Measurements from ENCODE around the gene TSPO2. TPM values are rescaled to one million over a fixed set of nuclear protein-coding genes. Genes with fewer than 3 reads are reported as not detected.

TSPO2 gene
- total and polyA plus RNA-seq, 2 of the 4 experiments (the other 2 are of a cell fraction): not detected

DNA sequence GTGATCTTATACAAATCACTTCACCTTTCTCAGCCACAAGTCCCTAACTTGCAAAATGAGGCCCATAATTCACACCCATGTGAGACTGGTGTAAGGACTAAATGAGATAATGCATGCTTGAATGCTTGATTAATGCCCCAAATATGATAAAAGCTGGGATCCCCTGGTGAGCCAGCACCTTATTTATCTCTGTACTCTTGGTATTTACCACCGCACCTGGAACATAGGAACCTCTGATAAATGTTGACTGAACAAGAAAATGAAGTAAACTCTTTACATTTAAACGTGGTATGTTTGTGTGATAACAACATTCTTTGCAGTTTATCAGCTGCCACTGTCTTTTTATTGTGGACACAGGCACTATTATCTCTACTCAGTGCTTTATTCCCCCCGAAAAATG is 8.3 kb downstream of the TSPO2 start:
- Histone ChIP-seq H3K9me1 (ENCODE audit: insufficient read depth, low read length) (0 out of 2 replicates have a peak, but pooled peaks cover 4% of the 10 kb centered on the region), H3K56ac (ENCODE audit: extremely low read depth, insufficient read depth, low read length) (no peak overlapping the region), H4K91ac (ENCODE audit: insufficient read depth, low read depth, low read length) (no peak overlapping the region), H2AK9ac (replicated peaks; ENCODE audit: low read depth, low read length, poor library complexity) (no peak overlapping the region), H3K4me2 (ENCODE audit: low read depth, low read length) (no peak overlapping the region), H2BK15ac (ENCODE audit: low read depth, low read length) (no peak overlapping the region), H3K27me3 (ENCODE audit: control insufficient read depth, insufficient read depth, low read length) (peaks cover 16% of the 10 kb centered on the region), H3K18ac (ENCODE audit: low read depth, low read length) (no peak overlapping the region), H4K20me1 (ENCODE audit: insufficient read depth, low read length) (no peaks in the 10 kb centered on the region), H2BK120ac (ENCODE audit: low read depth, low read length) (no peak overlapping the region), H3K14ac (replicated peaks; ENCODE audit: low read depth, low read length) (no peak overlapping the region), H3K9ac (ENCODE audit: low read depth, low read length) (no peak overlapping the region), H3K4me3 (ENCODE audit: insufficient read depth, low read depth, low read length) (no peak overlapping the region), H3K4ac (ENCODE audit: low read depth, low read length) (no peak overlapping the region), H3K23ac (ENCODE audit: low read depth, low read length) (no peak overlapping the region), H4K8ac (ENCODE audit: low read depth in 2 of 2, low read length in 2 of 2) (no peak overlapping the region), H2BK20ac (ENCODE audit: low read depth, low read length) (no peak overlapping the region), H2AK5ac (ENCODE audit: low read depth, low read length) (no peak overlapping the region), H3K27ac (ENCODE audit: insufficient read depth, low read length) (no peak overlapping the region), H2BK5ac (ENCODE audit: low read depth, low read length, poor library complexity, severe bottlenecking) (no peak overlapping the region), H3K9me3 (ENCODE audit: control insufficient read depth, insufficient read depth, low read length) (no peaks in the 10 kb centered on the region), H3K4me1 (ENCODE audit: control insufficient read depth, insufficient read depth, low read length) (peaks cover 4% of the 10 kb centered on the region; the same call in 1 of the 2 replicates), H2AFZ (replicated peaks; ENCODE audit: low read length, poor library complexity) (no peak overlapping the region), H3K79me1 (ENCODE audit: low read depth in 1 of 2, low read length in 2 of 2) (no peaks in the 10 kb centered on the region), H3K36me3 (ENCODE audit: control insufficient read depth, insufficient read depth, low read length) (no peaks in the 10 kb centered on the region), H4K5ac (ENCODE audit: low read depth, low read length) (no peak overlapping the region)
- POLR2A ChIA-PET (ENCODE audit: unreplicated experiment): no interaction called here
- TF ChIP-seq RCOR1 (IDR thresholded peaks at IDR 0.05; ENCODE audit: insufficient replicate concordance, low read length) (no peak), CHD1 (IDR thresholded peaks at IDR 0.05; ENCODE audit: low read depth, low read length) (no peak), RFX5 (IDR thresholded peaks at IDR 0.05; ENCODE audit: low read depth, low read length) (no peak), BHLHE40 (IDR thresholded peaks at IDR 0.05; ENCODE audit: low read depth, low read length) (no peak), MAZ (IDR thresholded peaks at IDR 0.05; ENCODE audit: borderline replicate concordance, low read depth, low read length) (no peak), SMC3 (IDR thresholded peaks at IDR 0.05; ENCODE audit: low read depth, low read length) (no peak), MXI1 (IDR thresholded peaks at IDR 0.05; ENCODE audit: borderline replicate concordance, low read depth, low read length) (no peak), NFE2L2 (IDR thresholded peaks at IDR 0.05; ENCODE audit: low read depth, low read length) (no peak), CEBPB (IDR thresholded peaks at IDR 0.05; ENCODE audit: low read depth, low read length) (no peak), POLR2A (IDR thresholded peaks at IDR 0.05; ENCODE audit: low read depth, low read length) (no peak), FOS (IDR thresholded peaks at IDR 0.05; ENCODE audit: low read depth, low read length) (no peak), RAD21 (IDR thresholded peaks at IDR 0.05; ENCODE audit: low read length) (no peak), MAFK (IDR thresholded peaks at IDR 0.05; ENCODE audit: low read depth, low read length) (no peak)
- TF ChIP-seq, protein P1, sequence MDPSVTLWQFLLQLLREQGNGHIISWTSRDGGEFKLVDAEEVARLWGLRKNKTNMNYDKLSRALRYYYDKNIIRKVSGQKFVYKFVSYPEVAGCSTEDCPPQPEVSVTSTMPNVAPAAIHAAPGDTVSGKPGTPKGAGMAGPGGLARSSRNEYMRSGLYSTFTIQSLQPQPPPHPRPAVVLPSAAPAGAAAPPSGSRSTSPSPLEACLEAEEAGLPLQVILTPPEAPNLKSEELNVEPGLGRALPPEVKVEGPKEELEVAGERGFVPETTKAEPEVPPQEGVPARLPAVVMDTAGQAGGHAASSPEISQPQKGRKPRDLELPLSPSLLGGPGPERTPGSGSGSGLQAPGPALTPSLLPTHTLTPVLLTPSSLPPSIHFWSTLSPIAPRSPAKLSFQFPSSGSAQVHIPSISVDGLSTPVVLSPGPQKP (IDR thresholded peaks at IDR 0.05; ENCODE audit: borderline replicate concordance, low read depth, low read length): no peak
- TF ChIP-seq, protein P2, sequence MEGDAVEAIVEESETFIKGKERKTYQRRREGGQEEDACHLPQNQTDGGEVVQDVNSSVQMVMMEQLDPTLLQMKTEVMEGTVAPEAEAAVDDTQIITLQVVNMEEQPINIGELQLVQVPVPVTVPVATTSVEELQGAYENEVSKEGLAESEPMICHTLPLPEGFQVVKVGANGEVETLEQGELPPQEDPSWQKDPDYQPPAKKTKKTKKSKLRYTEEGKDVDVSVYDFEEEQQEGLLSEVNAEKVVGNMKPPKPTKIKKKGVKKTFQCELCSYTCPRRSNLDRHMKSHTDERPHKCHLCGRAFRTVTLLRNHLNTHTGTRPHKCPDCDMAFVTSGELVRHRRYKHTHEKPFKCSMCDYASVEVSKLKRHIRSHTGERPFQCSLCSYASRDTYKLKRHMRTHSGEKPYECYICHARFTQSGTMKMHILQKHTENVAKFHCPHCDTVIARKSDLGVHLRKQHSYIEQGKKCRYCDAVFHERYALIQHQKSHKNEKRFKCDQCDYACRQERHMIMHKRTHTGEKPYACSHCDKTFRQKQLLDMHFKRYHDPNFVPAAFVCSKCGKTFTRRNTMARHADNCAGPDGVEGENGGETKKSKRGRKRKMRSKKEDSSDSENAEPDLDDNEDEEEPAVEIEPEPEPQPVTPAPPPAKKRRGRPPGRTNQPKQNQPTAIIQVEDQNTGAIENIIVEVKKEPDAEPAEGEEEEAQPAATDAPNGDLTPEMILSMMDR (conservative IDR thresholded peaks at IDR 0.05; ENCODE audit: low read depth, low read length): no peak
- TF ChIP-seq, protein P3, sequence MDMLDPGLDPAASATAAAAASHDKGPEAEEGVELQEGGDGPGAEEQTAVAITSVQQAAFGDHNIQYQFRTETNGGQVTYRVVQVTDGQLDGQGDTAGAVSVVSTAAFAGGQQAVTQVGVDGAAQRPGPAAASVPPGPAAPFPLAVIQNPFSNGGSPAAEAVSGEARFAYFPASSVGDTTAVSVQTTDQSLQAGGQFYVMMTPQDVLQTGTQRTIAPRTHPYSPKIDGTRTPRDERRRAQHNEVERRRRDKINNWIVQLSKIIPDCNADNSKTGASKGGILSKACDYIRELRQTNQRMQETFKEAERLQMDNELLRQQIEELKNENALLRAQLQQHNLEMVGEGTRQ (IDR thresholded peaks at IDR 0.05; ENCODE audit: low read depth, low read length): no peak
- ATAC-seq (ENCODE audit: low read depth) (no peak), DNase-seq (no peak)
- in situ Hi-C loops (cut with MboI; ENCODE audit: low sequenced_read_pairs) (no loop called here), intact Hi-C loops (cut with micrococcal nuclease) (no loop called here), dilution Hi-C loops (cut with HindIII; ENCODE audit: low sequenced_read_pairs, unreplicated experiment) (no loop called here)
- no TSS peak for BruUV-seq (replicated peaks)
- CTCF ChIA-PET: no interaction called here
- no CpG with 5 or more reads among the region's 3 CpGs for WGBS, 2 experiments (ENCODE audit: extremely low coverage in 2 of 2, insufficient read length in 1 of 2)
